Heart right ventricle (tissue), 16 donors: Measurements from ENCODE around the gene ASAH2. TPM values are rescaled to one million over a fixed set of nuclear protein-coding genes. Genes with fewer than 3 reads are reported as not detected.

Source experiments
- ATAC-seq, 8 donors: fragments of 200-7000 bp; cut with Tn5 transposase; one replicate each; pipeline ENCODE4 v1.9.1; 2020; ENCODE audit warnings: mild to moderate bottlenecking in 8 of 8, moderate library complexity in 8 of 8, moderate number of reproducible peaks in 1 of 8
- DNase-seq, 2 donors: peaks; one replicate each; pipeline ENCODE4 v3.0.0-alpha.2; 2020
- H3K27ac ChIP-seq, 10 donors: fragments of 200-600 bp; sonication (generic) in 2 of 10; one replicate each; pipeline versions ENCODE4 v1.5.0 to v1.8.0; 2020 to 2022; ENCODE audit warnings: mild to moderate bottlenecking in 3 of 10
- H3K27me3 ChIP-seq, 7 donors: fragments of 200-600 bp; one replicate each; pipeline ENCODE4 v1.8.0; 2021 to 2022; ENCODE audit warnings: mild to moderate bottlenecking in 2 of 7
- H3K36me3 ChIP-seq, 9 donors: fragments of 200-600 bp; sonication (generic) in 1 of 9; one replicate each; pipeline versions ENCODE4 v1.5.0 to v1.8.0; 2020 to 2022; ENCODE audit warnings: mild to moderate bottlenecking in 2 of 9
- H3K4me1 ChIP-seq, 9 donors: fragments of 200-600 bp; sonication (generic) in 1 of 9; one replicate each; pipeline versions ENCODE4 v1.5.0 to v1.8.0; 2020 to 2022; ENCODE audit warnings: mild to moderate bottlenecking in 4 of 9
- H3K4me3 ChIP-seq, 10 donors: fragments of 200-600 bp; sonication (generic) in 2 of 10; one replicate each; pipeline versions ENCODE4 v1.5.0 to v1.8.0; 2020 to 2022; ENCODE audit warnings: mild to moderate bottlenecking in 7 of 10, moderate library complexity in 2 of 10
- H3K9me3 ChIP-seq, 11 donors: fragments of 200-600 bp in 10 of 11; sonication (generic) in 2 of 11; one replicate each; pipeline versions ENCODE4 v1.5.0 to v1.8.0; 2013 to 2022; ENCODE audit warnings: mild to moderate bottlenecking in 2 of 11, control low read depth in 1 of 11, moderate library complexity in 1 of 11
- CTCF ChIP-seq, 9 donors: fragments of 200-600 bp; sonication (generic) in 2 of 9; IDR thresholded peaks; one replicate each; pipeline versions ENCODE4 v1.5.0 to v1.8.0; 2021 to 2022; ENCODE audit warnings: antibody characterized with exemption in 9 of 9, mild to moderate bottlenecking in 5 of 9, moderate library complexity in 1 of 9
- WGBS, 2 donors: extraction: QIAGEN DNeasy Blood & Tissue Kit; methylation state at CpG; one replicate each; pipeline ENCODE4 v1.1.7; 2013; ENCODE audit warnings: inconsistent platforms in 1 of 2; 5-methylcytosine and 5-hydroxymethylcytosine counted together
- intact Hi-C, 10 donors: fragments of 100-400 bp; cut with DNase I; formaldehyde crosslinking; loops; one replicate each; pipeline versions ENCODE4 v1.11.1 to v1.14.2; 2022
- polyA plus RNA-seq, 2 donors: library from polyadenylated mRNA; stranded (reverse); fragments of 200-250 nt; gene quantifications; one replicate each; pipeline ENCODE4 v1.2.3, GENCODE V29; 2013
- total RNA-seq, 10 donors: library from RNA; stranded (reverse); fragmentation: NEBNext Ultra II Directional in 3 of 10; extraction: Animal tissue kit (Norgen Biotek cat#: 25700) in 3 of 10; gene quantifications; one replicate each; pipeline versions ENCODE4 v1.2.1 to v1.2.4, GENCODE V29; 2021 to 2023
- donor health status: Arrhythmogenic right ventricular cardiomyopathy.
- donor health status: ischemic (EF 13 %, LVEDD 7.1; RV severe dilation, severe dysfunction).
- donor health status: healthy with polysubstance abuse.
- donor health status: DM: no; HTN: yes; CAD: no.
- donor health status: DM: no; HTN: no; CAD: no.
- donor health status: ischemic (EF 25% LVEDD 6.9; RV normal size, moderate dysfunction).
- donor health status: ischemic (EF 25% LVEDD 5.7; RV mildly dilated, moderate dysfunction).
- donor health status: healthy.
- donor health status: DM: yes; HTN: yes; CAD: no.
- donor health status: Ischemic cardiomyopathy.
- donor health status: ischemic (EF 35%, LVEDD 5.7; RV mildly dilated, moderate dysfunction).
- donor health status: nonischemic (EF 11% LVEDD 7.7; RV severe dilation, severe dysfunction).
- donor health status: DM: yes; HTN: yes; CAD: no.
- donor health status: PGD.
- donor health status: ischemic (EF 29% LVEDD 5.4; RV normal size, mild dysfunction).
- donor health status: nonischemic (EF 23%, LVEDD 6.1; RV moderate dilation, normal function).

Gene ASAH2
- total and polyA plus RNA-seq, 12 donors: 0.15 to 5.3 (median 1.9) TPM

- WGBS, 2 donors: 87 to 90% methylated on average over 2 of the region's 2 CpGs
- Histone ChIP-seq H3K27ac (no peak overlapping the region), H3K4me1 (peaks cover 0 to 6% (median 0%) of the 10 kb centered on the region in 9 donors), H3K27me3 (peaks cover 0 to 12% (median 0%) of the 10 kb centered on the region in 7 donors), H3K36me3 (no peaks in the 10 kb centered on the region), H3K9me3 (peaks cover 0 to 10% (median 0%) of the 10 kb centered on the region in 11 donors), H3K4me3 (no peak overlapping the region)
- ATAC-seq (no peak), DNase-seq (no peak)
- no peak for TF ChIP-seq CTCF (IDR thresholded peaks at IDR 0.05)
- intact Hi-C loops: loop anchor here in 5 of 10 donors (5.0 to 10.0 kb wide), 3 partner anchors 622 to 627 kb away; no protein-coding TSS in a partner anchor
These were observed 31.7 kb downstream of the ASAH2 start for GRCh38 chr10:50219646-50220045.

GRCh38 chr10:50219200-50219599, 32.1 kb downstream of the ASAH2 start:
- Histone ChIP-seq H3K36me3 (no peaks in the 10 kb centered on the region), H3K27ac (no peak overlapping the region), H3K9me3 (peaks cover 0 to 10% (median 0%) of the 10 kb centered on the region in 11 donors), H3K4me3 (no peak overlapping the region), H3K27me3 (peaks cover 0 to 8% (median 0%) of the 10 kb centered on the region in 7 donors), H3K4me1 (peaks cover 0 to 6% (median 0%) of the 10 kb centered on the region in 9 donors)
- intact Hi-C loops: no loop called here
- ATAC-seq (no peak), DNase-seq (no peak)
- 75 to 78% methylated on average over 2 of the region's 2 CpGs for whole genome bisulfite sequencing, 2 donors
- TF ChIP-seq CTCF (IDR thresholded peaks at IDR 0.05): no peak

GRCh38 chr10:50216894-50217293, 34.4 kb downstream of the ASAH2 start:
- DNase-seq: no peak
- no peaks in the 10 kb centered on the region for H3K36me3 ChIP-seq
- peaks cover 0 to 6% (median 0%) of the 10 kb centered on the region in 9 donors for H3K4me1 ChIP-seq
- WGBS, 2 donors: 69 to 84% methylated on average over 3 of the region's 3 CpGs
- no peak overlapping the region for H3K27ac ChIP-seq
- H3K9me3 ChIP-seq: peaks cover 0 to 10% (median 0%) of the 10 kb centered on the region in 11 donors
- peaks cover 0 to under 1% (median 0%) of the 10 kb centered on the region in 7 donors for H3K27me3 ChIP-seq
- H3K4me3 ChIP-seq: no peak overlapping the region
- peak in 1 of 8 donors; percentile 47 for ATAC-seq
- no peak for TF ChIP-seq CTCF (IDR thresholded peaks at IDR 0.05)
- intact Hi-C loops: no loop called here

- H3K4me3 ChIP-seq: no peak overlapping the region
- peaks cover 0 to 6% (median 0%) of the 10 kb centered on the region in 9 donors for H3K4me1 ChIP-seq
- TF ChIP-seq CTCF (IDR thresholded peaks at IDR 0.05): no peak
- DNase-seq: no peak
- no peak for ATAC-seq
- H3K27me3 ChIP-seq: no peaks in the 10 kb centered on the region
- intact Hi-C loops: no loop called here
- H3K27ac ChIP-seq: no peak overlapping the region
- H3K9me3 ChIP-seq: peaks cover 0 to 10% (median 0%) of the 10 kb centered on the region in 11 donors
- H3K36me3 ChIP-seq: no peaks in the 10 kb centered on the region
These were observed 34.9 kb downstream of the ASAH2 start for GRCh38 chr10:50216418-50216817.
